Measurements from ENCODE around the gene CA9.
"Not testable (repeated sequence)": the region's sequence is repeated elsewhere in the genome, so short reads cannot be mapped to it uniquely, and the experiment has no call there.

The CA9 gene

DNA sequence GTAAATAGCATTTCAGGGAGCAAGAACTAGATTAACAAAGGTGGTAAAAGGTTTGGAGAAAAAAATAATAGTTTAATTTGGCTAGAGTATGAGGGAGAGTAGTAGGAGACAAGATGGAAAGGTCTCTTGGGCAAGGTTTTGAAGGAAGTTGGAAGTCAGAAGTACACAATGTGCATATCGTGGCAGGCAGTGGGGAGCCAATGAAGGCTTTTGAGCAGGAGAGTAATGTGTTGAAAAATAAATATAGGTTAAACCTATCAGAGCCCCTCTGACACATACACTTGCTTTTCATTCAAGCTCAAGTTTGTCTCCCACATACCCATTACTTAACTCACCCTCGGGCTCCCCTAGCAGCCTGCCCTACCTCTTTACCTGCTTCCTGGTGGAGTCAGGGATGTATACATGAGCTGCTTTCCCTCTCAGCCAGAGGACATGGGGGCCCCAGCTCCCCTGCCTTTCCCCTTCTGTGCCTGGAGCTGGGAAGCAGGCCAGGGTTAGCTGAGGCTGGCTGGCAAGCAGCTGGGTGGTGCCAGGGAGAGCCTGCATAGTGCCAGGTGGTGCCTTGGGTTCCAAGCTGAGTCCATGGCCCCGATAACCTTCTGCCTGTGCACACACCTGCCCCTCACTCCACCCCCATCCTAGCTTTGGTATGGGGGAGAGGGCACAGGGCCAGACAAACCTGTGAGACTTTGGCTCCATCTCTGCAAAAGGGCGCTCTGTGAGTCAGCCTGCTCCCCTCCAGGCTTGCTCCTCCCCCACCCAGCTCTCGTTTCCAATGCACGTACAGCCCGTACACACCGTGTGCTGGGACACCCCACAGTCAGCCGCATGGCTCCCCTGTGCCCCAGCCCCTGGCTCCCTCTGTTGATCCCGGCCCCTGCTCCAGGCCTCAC is at the start of gene CA9:
TSS of gene CA9 (plus strand) at position 797 of the 893 bp plus-strand sequence. CDS start at position 829, 32 bp downstream.
- no peak for DNase-seq (ENCODE audit: low spot score)

DNA sequence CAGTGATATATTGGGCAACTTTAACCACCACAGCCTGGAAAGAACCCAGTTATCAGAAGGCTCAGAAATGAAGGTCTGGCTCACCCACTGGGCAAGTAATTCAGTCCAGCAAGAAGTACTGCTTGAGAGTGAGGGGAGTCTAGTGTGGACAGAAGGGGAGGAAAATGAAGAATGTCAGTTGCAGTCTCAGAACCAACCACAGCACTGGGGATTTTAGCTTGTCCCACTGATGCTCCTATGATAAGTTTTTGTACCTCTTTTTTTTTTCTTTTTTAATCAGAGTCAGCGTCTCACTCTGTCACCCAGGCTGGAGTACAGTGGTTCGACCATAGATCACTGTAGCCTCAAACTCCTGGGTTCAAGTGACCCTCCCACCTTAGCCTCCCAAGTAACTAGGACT is 46.2 kb upstream of the CA9 start:
- DNase-seq (ENCODE audit: low spot score) = no peak

DNA sequence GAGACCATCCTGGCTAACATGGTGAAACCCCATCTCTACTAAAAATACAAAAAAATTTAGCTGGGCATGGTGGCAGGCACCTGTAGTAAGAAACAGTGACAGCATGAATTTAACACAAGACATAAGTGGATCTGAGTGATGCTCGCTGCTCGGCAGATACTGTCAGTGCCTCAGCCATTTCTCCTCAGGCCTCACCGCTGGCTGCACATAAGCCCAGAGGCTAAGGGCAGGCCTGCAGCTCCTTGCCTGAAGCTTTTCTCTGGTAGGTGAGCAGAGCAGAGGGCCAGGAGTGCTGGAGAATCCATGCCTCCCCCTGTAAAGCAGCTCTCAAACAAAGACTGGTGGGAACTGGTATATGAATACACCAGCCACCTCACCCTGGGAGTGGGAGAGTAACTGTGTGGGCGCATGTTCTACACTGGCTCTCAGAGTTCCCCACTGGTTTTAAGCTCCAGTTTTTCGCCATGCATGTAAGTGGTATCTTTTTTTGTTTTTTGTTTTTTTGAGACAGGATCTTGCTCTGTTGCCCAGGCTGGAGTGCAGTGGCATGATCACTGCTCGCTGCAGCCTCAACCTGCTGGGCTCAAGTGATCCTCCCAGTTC is 45.2 kb upstream of the CA9 start:
- no peak for DNase-seq (ENCODE audit: low spot score)

DNA sequence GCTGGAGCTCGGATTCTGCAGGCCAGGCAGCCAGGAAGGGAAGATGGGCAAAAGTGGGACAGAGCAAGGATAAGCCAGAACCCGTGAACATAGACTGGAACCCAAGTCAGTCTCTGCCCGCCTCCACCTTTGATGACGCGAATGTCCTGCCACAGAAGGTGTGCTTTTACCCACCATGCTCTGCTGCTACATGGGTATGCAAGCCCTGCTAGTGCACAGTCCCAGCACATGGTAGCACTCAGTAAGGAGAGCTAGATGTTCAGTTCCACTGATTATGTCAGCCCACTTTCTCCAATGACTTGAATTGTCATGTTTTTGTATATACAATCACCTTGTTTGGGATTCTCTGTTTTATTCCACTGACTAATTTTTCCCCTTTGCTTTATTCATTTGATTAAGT is 44.1 kb upstream of the CA9 start:
- no peak for DNase-seq (ENCODE audit: low spot score)

DNA sequence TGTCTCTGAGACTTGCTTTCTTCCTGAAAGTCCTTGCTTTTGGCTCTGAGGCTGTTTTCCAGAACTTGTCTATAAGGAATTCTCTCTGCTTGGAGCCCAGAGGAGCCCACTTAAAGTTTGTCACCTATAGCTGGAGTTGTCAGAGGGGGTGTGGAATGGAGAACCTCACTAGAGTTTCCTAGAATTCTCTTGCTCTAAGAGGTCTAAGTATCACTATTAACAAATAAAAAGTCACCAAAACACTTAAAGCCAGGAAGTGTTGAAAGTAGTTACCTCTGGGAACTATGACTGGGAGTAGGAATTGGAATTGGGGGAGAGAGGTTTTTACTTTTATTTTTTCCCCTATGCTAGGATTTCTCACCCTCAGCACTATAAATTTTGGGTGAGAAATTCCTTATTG is 38.0 kb upstream of the CA9 start:
- DNase-seq (ENCODE audit: low spot score) = no peak

DNA sequence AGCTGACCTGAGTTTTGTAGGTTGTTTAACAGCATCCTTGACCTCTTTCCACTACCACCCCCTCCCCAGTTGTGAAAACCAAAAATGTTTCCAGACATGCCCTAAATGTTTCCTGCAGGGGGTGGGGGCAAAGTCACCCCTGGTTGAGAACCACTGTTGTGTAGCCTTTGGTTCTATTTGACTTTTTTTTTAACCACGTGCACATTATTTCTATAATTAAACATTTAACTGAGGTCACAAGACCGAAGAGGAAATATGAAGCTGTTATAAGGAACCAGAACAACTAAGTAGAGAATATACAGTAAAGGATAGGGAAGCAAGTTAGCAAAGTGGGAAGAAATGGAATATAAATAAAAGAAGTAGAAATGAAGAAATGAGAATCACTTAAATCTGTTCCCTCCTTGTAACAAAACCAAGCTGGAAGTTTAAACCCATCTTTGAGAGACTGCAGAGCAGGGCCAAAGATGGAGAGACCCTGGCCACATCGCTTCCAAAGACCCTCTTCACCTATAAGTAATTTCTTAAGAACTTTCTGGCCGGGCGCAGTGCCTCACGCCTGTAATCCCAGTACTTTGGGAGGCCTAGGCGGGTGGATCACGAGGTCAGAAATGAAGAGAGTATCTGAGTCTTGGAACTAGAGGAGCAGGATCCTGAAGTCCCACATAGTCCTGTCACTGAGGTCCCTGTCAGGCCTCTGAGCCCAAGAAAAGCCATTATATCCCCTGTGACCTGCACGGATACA is 37.4 kb upstream of the CA9 start:
- DNase-seq (ENCODE audit: low spot score) = no peak

DNA sequence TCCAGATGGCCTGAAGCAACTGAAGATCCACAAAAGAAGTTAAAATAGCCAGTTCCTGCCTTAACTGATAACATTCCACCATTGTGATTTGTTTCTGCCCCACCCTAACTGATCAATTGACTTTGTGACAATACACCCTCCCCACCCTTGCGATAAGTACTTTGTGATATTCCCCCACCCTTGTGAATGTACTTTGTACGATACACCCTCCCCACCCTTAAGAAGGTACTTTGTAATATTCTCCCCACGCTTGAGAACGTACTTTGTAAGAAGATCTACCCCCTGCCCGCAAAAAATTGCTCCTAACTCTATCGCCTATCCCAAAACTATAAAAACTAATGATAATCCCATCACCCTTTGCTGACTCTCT is 36.9 kb upstream of the CA9 start:
- not testable (repeated sequence) for DNase-seq (ENCODE audit: low spot score)

DNA sequence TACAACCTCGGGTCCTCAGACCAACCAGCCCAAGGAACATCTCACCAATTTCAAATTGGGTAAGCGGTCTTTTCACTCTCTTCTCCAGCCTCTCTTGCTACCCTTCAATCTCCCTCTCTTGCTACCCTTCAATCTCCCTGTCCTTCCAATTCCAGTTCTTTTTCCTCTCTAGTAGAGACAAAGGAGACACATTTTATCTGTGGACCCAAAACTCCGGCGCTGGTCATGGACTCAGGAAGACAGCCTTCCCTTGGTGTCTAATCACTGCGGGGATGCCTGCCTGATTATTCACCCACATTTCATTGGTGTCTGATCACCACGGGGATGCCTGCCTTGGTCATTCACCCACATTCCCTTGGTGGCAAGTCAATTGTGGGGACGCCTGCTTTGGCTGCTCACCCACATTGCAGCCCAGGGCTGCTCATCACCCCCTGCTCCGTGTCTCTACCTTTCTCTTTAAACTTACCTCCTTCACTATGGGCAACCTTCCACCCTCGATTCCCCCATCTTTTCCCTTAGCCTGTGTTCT is 36.2 kb upstream of the CA9 start:
- not testable (repeated sequence) for DNase-seq (ENCODE audit: low spot score)

DNA sequence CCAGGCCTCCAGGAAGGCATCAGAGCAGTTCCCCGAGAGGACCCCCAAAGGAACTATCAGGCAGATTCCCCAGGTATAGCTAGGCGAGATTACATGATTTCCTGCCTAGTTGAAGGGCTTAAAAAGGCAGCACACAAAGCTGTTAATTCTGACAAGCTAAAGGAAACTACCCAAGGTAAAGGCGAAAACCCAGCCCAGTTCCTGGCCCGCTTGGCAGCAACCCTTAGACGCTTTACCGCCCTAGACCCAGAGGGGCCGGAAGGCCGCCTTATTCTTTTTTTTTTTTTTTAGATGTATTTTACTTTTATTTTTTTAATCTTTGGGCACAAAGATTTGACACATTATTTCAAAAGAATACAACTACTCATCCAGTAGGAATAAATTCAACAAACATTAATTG is 35.0 kb upstream of the CA9 start:
- DNase-seq (ENCODE audit: low spot score) = not testable (repeated sequence)

DNA sequence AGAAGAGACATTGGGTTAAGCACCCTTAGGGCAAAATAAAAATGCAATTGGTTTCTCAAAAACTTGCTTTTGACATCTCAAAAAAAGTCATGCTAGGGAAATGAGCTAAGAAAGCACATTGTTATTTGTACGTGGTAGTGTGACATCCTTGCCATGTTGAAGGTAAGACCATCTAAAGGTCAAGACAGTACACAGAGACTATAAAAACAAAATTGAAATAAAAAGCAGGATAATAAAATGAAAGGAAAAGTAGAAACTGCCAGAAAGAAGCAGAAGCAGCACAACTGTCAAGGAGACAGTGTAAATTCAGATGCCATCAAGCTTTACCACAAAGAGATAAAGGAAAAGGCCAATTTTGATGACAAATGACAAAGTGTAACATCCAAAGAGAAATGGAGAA is 34.5 kb upstream of the CA9 start:
- not testable (repeated sequence) for DNase-seq (ENCODE audit: low spot score)

DNA sequence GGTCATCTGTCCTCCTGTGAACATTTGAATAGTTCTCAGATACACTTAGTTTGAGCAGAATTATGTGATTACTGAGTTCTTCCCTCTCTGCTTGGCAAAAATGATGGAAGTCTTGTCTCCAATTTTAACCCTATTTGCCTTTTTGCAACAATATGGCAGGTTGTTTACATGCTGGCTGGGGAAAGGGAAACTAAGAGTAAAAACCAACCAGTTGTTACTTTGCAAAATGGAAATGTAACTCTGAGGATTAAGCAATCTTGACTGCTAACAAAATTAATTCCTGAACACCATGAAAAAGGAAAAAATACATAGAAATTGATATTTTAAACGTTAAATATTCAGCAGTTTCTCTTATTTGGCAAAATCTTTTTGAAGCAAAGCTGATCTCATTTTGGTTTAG is 34.1 kb upstream of the CA9 start:
- no peak for DNase-seq (ENCODE audit: low spot score)

DNA sequence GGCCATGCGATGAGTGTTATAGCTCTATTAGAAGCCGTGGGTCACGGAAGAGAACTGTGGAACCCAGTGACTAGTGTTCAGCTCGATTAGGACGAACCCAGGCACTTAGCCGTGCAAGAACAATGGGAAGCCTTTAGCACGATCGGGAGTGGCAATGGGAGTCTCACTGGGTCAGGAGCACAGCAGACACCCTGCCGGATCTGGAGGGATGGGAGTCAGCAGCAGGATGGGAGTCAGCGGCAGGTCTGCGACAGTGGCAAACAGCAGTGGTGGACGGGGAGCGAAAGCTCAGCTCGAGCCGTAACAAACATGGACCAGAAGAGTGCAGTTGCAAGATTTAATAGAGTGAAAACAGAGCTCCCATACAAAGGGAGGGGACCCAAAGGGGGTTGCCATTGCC is 33.3 kb upstream of the CA9 start:
- not testable (repeated sequence) for DNase-seq (ENCODE audit: low spot score)

DNA sequence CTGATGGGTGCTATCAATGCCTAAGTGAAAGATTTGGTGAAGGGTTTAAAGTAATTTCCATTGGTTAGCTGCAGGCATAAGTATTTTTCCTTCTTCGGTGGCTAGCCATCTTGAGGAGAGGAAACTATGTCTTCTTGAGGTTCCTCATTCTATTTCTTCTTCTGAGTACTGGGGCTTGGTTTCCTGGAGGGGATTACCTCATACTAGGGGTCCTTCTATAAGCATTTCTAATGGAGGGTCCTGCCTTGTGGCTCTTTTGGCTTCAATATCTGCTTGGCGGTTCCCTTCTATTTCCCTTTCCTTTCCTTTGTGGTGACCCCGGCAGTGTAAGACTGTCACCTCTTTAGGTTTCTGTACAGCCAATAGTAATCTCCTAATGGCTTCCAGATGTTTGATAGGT is 32.2 kb upstream of the CA9 start:
- DNase-seq (ENCODE audit: low spot score) = not testable (repeated sequence)

DNA sequence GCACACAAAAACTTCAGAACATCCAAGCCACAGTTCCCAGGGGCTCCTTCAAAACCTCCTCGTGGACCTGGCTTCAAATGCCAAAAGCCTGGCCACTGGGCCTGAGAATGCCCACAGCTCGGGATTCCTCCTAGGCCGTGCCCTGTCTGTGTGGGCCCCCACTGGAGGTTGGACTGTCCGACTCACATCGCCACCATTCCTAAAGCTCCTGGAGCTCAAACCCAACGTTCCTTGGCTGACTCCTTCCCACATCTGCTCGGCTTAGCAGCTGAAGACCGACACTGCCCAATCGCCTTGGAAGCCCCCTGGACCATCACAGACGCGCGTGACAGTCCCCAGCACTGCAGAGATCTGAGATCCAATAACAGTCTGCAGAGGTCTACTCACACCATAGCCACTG is 30.7 kb upstream of the CA9 start:
- DNase-seq (ENCODE audit: low spot score) = no peak

DNA sequence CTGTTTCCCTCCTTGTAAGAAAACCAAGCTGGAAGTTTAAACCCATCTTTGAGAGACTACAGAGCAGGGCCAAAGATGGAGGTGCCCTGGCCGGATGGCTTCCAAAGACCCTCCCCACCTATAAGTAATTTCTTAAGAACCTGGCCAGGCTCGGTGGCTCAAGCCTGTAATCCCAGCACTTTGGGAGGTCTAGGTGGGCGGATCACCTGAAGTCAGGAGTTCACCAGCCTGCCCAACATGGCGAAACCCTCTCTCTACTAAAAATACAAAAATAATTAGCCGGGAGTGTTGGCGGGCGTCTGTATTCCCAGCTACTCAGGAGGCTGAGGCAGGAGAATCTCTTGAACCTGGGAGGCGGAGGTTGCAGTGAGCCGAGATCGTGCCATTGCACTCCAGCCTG is 28.0 kb upstream of the CA9 start:
- not testable (repeated sequence) for DNase-seq (ENCODE audit: low spot score)

DNA sequence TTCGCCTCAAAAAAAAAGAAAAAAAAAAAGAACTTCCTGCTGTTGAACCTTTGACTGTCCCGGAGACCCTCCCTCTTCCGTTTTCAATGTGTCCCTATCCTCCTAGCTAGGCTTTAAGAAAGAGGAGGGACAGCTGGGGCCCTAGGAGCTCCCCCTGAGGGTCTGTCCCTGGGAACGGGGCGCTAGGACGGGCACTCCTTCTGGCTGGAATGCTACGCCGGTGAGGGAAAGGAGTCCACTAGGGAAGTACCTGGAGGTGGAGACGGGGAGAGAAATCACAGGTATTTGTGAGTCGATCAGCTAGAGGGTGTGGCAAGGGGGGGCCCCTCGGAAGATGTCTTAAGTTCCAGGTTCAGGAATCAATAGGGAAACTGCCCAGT is 27.6 kb upstream of the CA9 start:
- peak; percentile 68 for DNase-seq (ENCODE audit: low spot score)

DNA sequence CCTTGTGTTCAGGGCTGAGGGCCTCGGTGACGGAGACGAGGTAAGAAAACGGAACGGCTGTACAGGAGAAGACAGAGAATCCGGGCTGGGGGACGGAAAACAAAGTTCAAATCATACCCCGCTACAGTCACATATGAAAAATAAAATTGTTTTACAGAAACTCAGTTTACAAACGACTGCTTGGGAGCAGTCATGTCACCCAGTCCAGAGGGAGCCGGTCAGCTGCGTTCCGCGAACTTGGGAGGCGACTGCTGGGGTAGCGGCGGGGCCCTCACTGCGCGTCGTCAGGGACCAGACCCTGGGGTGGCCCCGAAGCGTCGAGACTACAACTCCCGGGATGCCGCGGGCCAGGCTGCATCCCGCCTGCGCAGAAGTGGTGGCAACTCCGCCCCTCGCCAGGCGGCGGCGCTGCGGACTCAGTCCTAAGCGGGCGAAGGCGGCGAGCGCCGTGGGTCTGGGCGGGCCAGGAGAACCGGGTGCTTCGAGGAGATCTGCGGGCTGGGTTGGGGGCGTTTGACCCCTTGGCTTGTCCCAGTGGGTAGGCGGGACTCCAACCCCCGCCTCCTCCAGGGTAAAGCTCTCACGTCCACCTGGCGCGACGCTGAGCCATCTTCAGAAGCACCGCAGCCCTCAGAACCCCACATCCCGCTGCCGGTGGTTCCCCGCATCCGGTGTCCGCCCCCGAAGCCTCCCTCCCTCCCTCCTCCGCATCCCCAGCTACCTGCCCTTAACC is 27.0 kb upstream of the CA9 start:
- DNase-seq (ENCODE audit: low spot score) = peak; percentile 91

DNA sequence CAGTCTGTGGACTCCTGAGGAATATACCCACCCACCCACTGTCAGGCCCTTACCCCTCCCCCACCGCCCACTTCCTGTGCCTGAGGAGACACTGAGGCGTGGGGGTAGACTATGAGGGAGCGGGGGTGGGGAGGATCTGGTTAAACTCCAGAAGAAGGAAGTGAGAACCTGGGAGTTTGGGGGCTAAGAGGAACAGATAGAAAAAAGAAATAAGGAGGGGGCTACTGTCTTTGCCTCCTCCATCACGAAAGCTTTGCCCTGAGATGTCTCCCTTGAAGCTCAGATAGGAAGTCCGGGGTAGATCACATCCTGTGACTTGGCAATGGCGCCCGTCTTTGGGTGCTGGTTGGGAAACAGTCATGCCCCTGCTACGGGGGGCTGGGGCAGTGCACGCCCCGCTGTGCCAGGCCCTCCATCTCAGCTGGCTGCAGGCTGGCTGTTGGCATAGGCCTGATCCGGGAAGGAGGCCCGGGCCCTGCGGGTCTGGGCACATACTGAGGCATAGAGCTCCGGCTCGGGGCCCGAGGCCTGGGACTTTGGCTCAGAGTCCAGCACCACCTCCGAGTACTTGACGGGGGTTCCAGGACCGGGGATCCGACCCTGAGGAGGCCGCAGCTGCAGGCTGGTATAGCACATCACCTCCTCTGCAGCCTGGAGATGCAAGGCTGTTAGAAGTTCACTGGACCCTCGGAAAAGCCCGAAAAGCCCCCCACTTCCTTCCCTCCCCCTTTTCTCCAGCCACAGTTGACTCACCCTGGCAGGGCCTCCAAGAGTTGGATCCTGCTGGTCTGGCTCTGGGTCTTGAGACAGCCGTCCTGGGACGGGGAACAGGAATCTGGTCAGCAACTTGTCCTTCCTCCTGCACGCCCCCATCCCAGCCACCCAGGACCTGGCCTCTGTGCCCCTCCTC is 24.0 kb upstream of the CA9 start:
- no peak for DNase-seq (ENCODE audit: low spot score)

DNA sequence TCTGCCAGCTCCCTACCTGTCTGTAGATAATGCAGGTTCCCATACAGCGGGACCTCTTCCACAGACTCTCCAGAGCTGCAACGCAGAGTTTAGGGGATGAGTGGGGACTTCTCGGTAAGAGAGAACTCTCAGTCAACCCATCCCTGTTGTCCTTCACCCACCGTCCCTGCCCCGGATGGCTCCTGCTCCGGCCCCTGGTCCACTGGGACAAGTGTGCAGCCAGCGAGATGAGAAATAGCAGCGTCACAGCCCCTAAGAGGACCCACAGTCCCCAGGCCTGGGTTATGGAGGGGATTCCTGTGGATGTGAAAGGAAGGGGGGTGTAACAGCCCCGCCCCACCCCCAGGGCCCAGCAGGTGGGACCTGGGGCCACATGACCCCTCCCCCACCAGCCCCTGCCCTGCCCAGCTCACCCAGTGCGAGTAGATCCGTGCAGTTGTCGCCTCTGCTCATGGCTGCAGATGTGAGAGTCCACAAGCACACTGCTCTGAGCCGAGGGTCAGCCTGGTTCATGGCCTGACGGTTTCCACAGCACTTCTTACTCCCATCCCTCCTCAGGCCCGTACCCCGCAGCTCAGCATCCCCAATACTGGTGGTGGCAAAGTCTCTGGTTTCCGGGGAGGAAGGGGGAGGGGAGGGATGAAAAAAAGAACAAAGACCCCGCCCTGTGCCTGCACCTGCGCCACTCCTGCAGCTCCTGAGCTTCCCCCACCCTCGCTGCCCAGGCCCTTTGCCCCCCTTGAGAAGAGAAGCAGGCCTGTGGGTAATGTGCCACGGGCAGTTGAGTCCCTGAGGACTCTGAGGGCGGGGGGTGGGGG is 23.2 kb upstream of the CA9 start, which contains the start of gene SIT1:
TSS of gene SIT1 (minus strand) at position 591 of the 818 bp plus-strand sequence. CDS start at position 513, 78 bp downstream.
- no peak for DNase-seq (ENCODE audit: low spot score)
